ENCODE measurements around the gene NLRC4.

DNA sequence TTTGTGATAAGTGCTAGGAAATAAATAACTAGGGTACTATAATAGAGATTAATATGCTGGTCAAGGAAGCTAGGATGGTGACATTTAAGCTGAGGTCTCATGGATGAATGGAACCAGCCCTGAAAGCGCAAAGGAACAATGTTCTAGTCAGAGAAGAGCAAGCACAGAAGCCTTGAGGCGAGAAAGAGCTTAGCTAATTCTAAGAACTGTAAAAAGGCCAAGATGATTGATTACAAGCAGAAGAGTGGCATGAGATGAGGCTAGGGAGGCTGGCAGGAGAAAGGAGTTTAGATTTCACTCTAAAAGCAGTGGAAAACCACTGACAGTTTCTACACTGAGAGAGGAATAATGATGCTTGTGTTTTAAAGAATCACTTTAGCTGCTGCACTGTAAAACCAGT is 9.6 kb upstream of the NLRC4 start:
- TF ChIP-seq, protein P1, sequence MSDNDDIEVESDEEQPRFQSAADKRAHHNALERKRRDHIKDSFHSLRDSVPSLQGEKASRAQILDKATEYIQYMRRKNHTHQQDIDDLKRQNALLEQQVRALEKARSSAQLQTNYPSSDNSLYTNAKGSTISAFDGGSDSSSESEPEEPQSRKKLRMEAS (IDR thresholded peaks at IDR 0.05; ENCODE audit: insufficient read depth, insufficient read length), result no peak
- TF ChIP-seq MYC (IDR thresholded peaks at IDR 0.05; ENCODE audit: low read depth, low read length) (no peak), POLR2A (IDR thresholded peaks at IDR 0.05; ENCODE audit: low read depth, low read length) (no peak)
- TF ChIP-seq, protein P2, sequence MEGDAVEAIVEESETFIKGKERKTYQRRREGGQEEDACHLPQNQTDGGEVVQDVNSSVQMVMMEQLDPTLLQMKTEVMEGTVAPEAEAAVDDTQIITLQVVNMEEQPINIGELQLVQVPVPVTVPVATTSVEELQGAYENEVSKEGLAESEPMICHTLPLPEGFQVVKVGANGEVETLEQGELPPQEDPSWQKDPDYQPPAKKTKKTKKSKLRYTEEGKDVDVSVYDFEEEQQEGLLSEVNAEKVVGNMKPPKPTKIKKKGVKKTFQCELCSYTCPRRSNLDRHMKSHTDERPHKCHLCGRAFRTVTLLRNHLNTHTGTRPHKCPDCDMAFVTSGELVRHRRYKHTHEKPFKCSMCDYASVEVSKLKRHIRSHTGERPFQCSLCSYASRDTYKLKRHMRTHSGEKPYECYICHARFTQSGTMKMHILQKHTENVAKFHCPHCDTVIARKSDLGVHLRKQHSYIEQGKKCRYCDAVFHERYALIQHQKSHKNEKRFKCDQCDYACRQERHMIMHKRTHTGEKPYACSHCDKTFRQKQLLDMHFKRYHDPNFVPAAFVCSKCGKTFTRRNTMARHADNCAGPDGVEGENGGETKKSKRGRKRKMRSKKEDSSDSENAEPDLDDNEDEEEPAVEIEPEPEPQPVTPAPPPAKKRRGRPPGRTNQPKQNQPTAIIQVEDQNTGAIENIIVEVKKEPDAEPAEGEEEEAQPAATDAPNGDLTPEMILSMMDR (IDR thresholded peaks at IDR 0.05; ENCODE audit: extremely low read depth in 1 of 2, insufficient read depth in 1 of 2, low read depth in 1 of 2, low read length in 2 of 2), result no peak
